Hematopoietic multipotent progenitor cell (in vitro differentiated cells): ENCODE measurements around the gene SCAANT1. TPM values are rescaled to one million over a fixed set of nuclear protein-coding genes. Genes with fewer than 3 reads are reported as not detected.
A peak's percentile ranks its signal among the peaks of the same experiment; 100 is the strongest.

Experiments used
- DNase-seq, 3 donors: peaks; one replicate each; pipeline ENCODE4 v3.0.0-alpha.2; 2011 to 2015; ENCODE audit warnings: low read depth in 2 of 3, low spot score in 2 of 3
- total RNA-seq: library from RNA; depleted of rRNA; stranded (reverse); fragments of >200 nt; gene quantifications from one replicate; pipeline ENCODE4 v1.2.3, GENCODE V29; 2012

The SCAANT1 gene
- total RNA-seq: not detected

DNA sequence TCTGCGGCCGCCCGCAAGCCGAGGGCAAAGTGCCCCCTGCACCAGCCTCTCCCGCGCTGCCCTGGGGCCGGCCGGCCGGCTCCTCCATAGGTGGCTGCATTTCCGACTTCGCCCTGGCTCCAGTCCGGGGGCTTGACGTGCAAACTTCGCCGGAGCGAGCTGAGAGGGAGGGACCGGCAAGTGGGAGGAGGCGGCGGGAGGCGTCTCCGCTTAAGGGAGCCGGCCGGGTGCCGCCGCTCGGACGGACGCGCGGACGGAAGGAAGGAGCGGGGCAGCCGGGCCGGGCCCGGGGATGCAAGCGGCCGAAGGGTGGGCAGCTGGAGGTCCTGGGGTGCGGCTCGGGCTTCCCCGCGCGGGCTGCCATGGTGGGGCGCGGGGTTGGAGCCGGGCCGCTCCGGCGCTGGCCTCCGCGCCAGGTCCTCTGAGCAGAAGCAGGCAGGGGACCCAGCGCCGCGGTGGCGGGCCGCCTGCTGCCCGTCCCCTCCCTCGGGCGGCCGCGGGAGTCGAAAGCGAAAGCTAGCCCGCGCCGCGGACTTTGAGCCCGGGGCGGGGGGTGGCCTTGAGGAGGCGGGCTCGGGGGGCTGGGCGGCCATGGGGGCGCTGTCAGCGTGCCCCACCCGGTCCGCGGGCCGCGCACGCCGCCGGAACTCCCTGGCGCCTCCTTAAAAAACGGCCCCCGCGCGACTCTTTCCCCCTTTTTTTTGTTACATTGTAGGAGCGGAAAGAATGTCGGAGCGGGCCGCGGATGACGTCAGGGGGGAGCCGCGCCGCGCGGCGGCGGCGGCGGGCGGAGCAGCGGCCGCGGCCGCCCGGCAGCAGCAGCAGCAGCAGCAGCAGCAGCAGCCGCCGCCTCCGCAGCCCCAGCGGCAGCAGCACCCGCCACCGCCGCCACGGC is at the start of gene SCAANT1:
Gene SCAANT1 (minus strand): TSS at position 511 of the 895 bp plus-strand sequence.
- peak; percentile 73 to 92 (median 86) for DNase-seq

DNA sequence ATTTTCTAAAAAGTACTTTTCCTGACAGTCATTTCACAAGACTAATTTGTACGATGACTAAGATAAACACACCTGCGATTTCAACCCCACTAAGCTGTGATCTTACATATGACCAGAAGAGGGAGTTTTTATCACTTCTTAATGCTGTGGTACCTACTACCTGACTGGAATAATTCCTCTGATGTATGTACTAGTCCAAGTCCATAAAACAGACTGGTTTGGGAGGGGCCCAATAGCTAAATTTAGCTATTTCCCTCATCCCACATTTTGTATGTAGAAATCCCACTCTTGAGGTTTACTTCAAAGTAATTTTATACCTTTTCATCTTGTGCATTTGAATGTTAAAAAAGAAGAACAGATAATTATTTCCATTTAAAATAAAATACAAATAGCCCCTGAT is 49.7 kb upstream of the SCAANT1 start:
- DNase-seq: peak; percentile 25 to 69 (median 45)

DNA sequence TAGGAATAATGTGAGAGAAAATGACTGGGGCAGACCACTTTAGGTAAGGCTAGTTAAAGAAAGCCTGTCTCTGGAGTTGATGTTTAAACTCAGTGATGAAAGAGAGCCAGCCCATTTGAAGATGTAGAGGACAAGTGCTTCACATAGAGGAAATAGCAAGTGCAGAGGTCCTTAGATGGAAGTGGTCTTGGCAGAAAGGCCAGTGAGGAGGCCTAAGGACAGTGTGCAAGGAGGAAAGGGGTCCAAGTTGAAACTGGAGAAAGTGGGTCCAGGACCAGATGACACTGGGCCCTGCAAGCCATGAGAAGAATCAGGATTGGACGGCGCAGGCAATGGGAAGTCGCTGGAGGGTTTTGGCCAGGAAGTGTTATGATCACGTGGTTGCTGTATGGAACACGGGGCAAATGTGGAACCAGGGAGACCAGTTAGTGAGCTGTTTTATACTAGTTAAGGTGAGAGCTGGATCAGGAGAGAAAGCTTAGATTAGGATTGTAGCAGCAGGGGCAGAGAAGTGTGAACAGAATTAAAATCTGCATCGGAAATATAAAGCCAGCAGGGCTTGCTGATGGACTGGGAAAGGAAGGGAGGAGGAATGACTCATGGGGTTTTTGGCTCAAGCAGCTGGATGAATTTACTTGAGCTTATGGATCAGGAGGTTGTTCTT is 48.0 kb upstream of the SCAANT1 start:
- DNase-seq: peak in 2 of 3 donors; percentile 22 to 51

DNA sequence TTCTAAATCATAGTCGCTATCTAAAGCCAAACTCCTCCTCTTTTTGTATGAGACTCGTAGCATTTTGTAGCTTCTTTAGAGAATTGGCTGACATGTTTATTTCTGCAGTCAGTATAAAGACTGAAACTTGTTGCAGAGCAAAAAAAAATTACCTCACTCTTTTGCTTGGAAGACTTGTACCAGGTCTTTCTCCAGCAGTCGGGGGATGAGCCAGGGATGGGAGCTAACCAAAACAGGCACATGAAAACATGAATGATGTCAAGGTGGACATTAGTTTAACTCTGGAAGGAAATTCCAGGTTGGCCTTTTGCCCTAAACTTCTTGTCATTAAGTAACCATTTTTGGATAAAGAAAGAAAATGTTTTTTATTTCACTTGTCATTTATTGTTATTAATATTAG is 47.0 kb upstream of the SCAANT1 start:
- no peak for DNase-seq

DNA sequence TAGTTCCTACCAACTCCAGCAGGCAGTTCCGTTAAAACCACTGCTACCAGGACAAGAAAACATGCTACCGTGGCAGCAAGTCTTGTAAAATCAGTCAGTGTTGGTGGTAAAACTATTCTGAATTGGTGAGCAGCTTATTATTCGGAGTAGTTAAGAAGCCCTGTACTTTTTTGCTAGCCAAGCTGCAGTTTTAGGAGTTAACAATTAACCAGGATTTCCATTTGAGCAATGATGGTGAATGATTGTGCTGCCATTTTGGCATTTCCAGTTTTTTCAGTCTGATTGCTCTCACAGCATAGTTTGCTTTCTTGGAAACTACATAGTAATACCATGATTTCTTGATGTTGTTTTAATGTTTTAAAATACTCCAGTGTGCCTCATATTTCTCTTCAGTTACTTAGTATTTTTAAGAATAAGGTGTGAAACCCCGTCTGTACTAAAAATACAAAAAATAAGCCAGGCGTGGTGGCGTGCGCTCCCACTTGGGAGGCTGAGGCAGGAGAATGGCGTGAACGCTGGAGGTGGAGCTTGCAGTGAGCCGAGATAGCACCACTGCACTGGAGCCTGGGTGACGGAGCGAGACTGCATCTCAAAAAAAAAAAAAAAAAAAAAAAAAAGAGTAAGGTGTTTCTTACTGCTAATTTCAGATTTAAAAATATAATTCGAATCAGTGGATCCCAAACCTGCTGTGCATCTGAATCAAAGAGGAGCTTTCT is 43.8 kb upstream of the SCAANT1 start:
- no peak for DNase-seq

DNA sequence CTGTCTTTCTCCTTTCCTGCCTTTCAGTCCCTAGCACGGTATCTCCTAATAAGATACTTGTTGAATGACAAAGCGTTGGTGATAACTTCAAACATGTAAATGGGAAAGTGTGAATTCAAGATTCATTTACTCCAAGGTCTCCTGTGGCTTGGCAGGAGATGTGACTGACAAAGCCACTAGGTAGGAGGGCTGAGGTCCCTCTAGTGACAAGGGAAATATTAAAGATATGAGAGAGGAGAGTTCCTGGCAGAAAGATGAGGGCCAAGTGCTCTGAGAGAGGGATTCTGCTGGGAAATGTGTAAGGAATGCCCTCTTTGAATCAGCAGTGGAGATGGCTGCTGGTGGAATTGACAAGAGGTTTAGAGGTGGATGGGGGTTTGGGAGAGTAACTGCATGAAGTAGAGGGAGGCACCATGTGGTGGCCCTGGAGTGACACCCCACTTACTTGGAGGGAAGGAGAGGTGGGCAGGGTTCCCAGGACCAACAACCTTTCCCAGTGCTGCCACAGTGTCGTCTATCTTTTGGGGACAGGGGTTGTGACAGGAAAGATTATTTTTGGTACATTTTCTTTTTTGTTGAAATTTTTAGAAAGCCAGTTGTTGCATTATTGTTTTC is 43.0 kb upstream of the SCAANT1 start:
- no peak for DNase-seq

DNA sequence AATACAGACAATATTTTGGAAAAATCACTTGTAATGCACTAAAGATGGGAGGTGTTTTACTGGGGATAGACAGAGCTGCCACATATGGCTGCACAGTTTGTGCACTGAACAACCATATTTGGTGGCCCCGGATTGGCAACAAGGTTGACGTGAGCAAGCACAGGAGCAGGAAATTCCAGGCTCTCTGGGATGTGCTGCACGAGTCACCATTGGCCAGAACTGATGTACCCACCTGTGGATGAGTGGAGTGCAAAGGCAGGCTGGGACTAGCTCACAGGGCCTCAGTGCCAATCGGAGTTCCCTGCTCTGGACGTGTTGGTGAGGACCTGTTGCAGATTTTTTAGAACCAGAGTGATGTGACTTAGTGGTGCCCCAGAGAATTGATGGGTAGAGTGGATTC is 42.0 kb upstream of the SCAANT1 start:
- no peak for DNase-seq

DNA sequence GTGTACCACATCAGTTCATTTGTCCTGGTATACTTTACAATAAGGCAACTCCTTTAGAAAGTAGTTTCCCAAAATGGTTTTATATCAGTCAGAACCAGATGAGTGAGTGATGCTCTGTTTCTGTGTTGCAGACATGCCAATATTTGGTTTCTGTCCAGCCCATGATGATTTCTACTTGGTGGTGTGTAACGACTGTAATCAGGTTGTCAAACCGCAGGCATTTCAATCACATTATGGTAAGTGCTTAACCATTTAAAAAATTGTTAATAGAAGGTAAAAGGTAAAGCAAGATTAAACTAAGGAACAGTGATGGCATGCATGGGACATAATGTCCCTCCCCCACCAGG is 40.0 kb upstream of the SCAANT1 start:
- no peak for DNase-seq

DNA sequence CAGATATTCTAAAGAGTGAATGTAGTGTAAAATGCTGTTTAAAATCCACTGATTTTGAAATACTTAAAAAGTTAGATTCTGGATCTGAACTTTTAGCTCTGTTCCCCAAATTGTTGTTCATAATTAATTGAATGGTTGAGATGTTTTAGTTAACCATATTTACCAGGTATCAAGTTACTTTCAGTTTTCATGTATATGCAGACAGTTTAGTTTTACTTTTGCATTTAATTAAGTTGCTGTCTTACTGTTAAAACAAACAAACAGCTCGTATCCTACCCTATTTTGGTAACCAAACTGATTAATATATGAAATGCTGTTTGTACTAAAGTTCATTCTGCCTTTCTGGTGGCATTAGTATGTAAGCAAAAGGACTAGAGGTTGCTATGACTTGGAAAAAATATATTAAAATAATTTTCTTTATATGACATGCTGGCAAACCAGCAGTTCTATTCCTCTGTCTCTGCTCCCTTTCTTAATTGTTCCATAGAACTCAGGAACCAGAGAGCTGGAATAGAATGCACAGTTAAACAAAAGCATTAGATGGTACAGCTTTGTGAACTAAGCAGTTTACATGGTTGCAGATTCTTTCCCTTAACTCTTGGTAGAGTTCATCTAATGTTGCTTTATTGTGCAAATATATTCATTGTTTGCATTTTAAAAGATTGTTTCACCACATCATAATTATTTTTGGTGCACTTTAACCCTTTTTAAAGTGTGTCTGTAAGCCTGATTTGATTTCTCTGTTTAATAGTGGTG is 39.5 kb upstream of the SCAANT1 start:
- DNase-seq: no peak

DNA sequence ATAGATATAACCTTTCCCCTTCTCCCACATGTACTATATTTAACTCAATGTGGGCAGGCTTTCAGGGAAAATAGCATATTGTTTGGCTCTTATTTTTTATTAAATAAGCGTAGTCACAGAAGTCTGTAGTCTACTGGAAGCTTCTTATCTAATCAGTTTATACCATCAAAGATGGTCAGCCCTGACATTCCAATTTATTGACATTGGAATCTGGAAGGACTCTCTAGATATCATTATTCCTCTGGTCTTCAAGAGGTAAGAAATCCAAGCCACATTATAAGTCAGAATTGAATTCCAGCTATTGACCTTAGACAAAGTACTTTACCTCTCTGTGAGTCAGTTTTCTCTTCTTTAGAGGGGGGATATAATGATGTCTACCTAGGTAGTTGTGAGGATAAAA is 38.5 kb upstream of the SCAANT1 start:
- DNase-seq: no peak

DNA sequence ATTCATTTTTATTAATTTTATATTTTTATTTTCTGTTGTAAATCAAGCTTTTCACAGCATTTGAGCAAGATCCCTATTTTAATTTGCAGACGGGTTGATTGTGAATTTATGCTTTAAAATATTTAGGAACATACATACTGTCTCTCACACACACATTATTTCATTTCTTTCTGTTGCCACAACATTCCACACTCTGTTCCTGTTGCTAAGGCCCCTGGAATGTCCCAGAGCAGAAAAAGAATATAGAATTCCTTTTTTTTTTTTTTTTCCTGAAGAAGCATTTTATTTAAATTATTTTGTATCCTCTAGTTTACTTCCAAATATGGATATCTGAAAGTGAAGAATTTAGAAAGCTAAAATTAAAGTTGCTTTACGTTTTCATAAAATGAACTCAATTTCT is 36.8 kb upstream of the SCAANT1 start:
- DNase-seq: no peak

DNA sequence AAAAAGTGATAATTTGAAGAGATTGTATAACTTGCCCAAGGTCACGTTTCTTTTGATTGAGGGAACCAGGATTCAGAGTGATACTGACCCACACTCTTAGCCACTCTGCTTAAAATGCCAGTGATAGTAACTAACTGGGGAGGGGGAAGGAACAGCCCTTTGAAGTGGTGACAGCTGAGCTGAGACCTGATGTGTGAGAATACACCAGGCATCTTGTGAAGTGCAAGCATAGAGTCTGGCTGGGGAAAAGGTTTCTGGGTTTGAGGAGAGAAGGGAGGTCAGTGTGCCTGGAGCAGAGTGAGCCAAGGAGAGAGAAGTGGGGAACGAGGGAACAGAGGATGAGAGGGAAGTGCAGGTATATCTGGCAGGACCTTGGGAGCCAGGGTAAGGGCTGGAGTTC is 35.4 kb upstream of the SCAANT1 start:
- DNase-seq: no peak

DNA sequence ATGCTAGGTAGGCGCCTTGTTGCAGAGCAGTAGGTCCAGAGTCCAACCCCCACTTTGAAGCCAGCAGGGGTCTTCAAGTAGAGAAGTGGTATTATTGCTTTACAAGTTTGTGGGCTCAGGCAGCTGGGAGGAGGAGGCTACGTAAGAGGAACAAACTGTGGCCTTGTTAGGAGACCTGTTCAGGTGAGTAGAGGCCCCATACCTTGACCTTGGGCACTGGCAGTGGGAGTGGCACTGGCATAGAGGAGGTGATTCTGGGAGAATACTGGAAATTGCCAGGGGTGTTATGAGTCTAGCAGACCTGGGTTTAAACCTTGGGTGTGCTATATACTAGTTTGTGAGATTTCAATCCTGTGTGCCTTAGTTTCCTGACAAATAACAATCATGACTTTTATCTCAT is 34.6 kb upstream of the SCAANT1 start:
- DNase-seq: no peak

DNA sequence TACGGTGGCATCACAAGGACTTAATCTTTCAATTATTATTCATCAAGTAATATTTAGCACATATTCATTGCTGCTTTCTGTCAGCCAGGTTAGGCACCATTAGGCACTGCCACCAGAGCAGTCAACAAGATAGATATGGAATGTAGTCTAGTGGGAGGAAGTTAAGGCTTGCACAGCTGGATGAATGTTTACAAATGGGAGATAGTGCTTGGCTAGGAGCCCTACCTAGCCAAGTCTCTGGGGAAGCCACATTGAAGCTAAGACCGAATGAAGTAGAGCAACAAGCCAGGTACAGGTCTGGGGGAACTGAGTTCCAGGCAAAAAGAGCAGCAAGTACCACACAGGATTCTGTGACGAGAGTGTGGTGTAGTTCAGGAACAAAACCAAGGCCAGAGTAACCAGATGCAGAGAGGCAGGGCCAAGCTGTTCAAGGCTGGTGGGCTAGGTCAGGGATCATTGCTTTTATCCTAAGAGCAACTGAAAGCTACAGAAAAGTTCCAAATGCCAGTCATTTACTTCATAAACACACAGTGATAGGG is 33.4 kb upstream of the SCAANT1 start:
- DNase-seq: no peak

DNA sequence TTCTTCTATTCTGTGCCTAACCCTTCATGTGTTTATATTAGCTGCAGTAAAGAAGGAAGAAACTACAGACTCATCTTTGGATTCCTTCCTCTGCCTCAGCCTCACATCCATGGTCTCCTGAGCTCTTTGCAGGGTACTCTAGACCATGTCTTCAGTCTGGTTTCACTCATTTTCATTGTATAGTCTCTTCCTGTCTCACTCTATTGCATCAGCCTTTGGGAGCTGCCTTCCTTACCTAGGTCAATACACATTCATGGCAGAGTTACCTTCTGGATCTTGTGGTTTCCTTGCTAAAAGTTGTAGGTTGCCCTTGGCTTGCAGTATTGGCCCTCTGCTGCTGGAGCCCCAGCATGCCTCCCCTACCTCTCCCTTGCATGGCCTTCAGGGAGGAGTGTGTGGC is 31.5 kb upstream of the SCAANT1 start:
- no peak for DNase-seq

DNA sequence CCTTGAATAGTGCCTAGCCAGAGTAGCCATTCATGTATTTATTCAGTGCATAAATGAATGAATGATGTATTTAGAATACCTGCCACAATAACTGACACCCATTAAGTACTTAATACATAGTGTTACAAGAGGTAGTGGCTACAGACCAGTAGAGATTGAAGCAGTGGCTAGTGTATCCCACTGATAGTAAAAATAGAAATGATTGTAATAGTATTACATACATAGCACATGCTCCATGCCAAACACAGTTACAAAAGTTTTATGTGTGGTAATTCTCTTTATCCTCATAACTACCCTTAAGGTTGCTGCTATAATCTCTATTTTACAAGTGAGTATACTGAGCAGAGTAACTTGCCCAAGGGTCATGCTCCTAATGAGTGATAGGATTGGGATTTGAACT is 30.3 kb upstream of the SCAANT1 start:
- DNase-seq: no peak

DNA sequence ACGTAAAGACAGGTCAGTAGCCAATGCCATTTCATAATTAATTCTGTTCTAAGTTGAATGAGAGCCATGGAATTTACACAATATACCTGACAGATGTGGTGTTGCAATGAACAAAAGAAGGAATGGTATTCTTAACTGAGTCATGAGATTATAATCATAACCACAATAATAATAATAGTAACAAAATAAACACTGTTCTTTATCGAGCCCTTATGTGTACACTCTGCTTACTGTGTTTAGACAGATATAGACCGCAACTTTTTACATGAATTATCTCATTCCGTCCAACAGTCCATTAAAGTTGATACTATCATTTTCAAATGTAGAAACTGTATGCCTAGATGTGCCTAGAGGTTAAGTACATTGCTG is 28.2 kb upstream of the SCAANT1 start:
- no peak for DNase-seq

DNA sequence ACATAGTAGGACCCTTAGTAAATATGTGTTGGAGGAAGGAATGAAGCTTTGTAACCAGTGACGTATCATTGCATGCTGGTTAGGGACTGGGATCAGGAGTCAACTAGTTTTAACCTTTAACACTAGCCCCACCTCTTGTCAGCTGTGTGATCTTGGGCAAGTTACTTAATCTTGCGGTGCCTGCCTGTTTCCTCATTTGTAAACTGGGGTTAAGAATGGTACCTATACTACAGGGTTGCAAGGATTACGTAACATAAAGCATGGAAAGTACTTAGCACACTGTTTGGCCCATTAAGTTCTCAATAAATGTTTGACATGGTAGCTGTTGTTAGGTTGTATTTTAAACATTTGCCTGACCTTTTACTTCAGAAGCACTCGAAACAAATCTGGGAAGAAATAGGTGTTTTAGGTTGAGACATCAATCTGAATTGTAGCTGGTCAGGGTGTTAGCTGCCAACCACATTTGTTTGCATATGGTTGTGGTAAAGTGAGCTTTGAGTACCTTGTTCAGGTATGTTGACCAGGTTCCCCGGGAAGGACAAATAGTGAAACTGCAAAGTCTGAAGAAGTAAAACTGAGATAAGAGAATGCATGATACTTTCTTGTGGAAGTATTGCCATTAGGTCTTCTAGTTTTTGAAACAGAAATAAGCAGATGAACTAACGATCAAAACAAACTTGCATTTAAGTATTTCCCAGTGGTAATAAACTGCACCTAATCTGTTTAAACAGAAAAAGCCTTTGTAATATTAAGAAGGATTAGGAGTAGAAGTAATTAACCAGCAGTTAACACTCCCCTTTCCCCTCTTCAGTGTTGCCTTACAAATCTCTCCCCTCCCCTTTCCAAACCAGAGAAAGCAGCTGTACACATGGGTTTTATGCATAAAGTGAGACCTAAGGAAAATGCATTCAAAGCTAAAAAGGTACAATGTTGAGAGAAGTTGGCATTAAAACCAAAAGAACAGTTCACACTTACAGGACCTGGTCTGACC is 25.8 kb upstream of the SCAANT1 start:
- DNase-seq: no peak

DNA sequence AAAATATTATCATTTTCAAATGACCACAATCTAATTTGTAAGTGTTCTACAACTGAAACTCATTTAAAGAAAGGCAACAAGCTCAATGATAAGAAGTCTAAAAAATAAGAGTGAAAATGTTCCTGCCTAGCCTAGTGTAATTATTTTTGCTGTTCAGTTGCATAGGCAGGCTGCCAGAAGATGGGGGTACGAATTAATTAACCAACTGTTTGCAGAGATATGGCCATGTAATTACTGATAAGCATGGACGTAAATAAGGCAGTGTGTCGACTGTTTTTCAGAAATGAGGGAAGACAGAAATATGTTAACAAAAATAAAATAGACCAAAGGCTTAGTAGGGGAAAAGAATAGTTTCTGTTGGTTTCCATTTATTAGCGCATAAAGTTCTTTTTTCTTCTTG is 24.7 kb upstream of the SCAANT1 start:
- peak in 2 of 3 donors; percentile 22 to 31 for DNase-seq
